ENCODE results near the gene DYNC1I1.
A peak's percentile ranks its signal among the peaks of the same experiment; 100 is the strongest.

DYNC1I1 gene

GRCh38 chr7:95772298-95772770 is at the start of gene DYNC1I1:
TSS of gene DYNC1I1 (plus strand) at chr7:95772554. CDS start at chr7:95804730, 32,176 bp downstream.
- peak; percentile 0 to 18 for DNase-seq (ENCODE audit: low read depth in 2 of 2)

DNA sequence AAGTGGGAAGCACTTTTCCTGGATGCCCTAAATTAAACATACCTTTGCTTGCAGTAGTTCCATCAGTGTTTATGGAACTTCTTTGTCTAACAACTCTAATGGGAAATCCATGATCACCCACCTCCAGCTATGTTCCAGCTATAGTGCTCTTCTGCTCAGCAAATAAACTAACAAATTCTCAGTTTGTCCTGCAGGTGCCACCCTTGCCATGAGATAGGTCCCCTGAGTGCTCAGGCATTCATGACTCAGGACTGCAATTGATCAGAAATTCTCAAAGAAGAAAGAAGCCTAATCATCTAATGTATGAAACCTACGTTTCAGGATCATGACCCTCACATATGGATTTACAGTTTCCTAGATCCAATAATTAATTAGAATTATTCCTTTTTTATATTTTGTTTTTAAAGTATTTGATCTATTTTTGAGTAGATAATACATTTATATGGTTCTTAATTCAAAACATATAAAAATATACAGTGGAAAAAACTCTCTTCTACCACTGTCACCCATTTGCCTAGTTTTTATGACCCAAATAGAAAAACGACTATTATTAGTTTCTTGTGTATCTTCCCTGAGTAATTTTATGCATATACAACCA is 48.7 kb upstream of the DYNC1I1 start:
- DNase-seq (ENCODE audit: low read depth in 2 of 2) = no peak

DNA sequence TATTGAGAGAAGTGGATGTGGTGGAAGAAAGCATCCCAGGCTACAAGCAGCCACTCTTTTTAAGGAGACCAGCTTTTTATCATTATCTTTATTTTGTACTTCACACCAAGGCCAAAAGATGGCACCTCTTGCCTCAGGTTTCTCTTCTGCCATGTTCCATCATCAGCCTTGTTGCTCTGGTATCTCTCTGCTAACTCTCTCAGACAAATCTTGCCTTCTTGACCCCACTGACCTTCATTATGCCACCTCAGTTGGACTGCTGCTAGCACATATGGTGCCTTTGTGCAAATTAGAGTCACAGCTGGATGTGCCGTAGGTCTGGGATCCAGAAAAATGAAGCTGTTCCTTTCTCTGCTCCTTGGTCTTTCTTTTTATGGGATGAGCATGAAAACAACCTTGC is 47.1 kb upstream of the DYNC1I1 start:
- no peak for DNase-seq (ENCODE audit: low read depth in 2 of 2)

DNA sequence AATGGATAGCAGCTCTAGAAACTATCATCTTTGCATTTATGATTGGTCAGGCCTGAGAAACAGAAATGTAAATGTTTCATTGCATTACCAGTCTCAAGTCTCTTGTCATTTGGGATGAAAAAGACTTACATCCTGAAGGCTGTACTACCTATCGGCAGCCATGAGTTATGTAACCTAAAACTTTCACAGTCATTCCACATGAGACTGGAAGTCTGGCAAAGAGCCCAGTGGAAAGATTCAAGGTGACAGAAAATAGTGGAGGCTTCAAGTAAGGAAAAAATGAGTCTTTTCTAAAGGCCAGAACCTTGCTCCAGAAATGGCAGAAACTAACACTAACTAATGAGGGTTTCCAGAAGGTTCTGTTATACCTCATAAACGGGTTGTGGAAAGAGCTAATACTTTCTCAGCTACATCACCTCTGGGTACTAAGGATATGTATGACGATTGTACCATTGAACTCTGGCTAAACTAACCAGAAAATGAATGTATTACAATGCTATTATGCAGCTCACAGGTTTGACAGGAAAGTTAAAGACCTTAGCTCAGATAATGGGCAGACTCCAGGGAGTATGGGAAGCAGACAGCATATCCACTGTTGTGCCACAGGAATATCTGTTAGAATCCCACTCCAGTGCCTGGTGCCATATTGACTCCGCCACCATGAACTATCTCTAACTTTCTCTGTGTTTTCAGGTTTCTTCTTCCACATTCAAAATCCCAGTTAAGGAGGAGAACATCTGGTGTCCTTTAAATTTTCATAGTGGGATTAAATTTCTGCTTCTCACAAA is 41.7 kb upstream of the DYNC1I1 start:
- DNase-seq (ENCODE audit: low read depth in 2 of 2) = no peak

- DNase-seq (ENCODE audit: low read depth in 2 of 2) = no peak
Measured at GRCh38 chr7:95736635-95737034, 35.7 kb upstream of the DYNC1I1 start.

GRCh38 chr7:95737828-95738505 is 34.4 kb upstream of the DYNC1I1 start:
- no peak for DNase-seq (ENCODE audit: low read depth in 2 of 2)

DNA sequence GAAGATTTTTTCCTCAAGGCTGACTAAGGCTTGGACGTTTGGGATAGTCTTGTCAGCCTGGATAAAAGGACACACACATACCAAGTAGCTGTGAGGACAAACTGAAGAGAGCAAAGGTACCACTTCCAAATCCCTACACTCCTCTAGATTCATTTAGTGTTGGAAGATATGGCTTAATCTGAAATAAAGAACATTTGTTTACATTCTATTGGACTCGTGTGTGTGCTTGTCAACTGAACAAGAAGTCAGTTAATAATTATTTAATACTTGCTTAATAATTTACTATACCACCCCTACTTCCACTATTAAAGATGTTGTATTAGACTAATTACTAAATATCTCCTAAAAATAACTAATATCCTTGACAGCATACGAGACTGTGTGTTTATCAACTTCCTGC is 23.3 kb upstream of the DYNC1I1 start:
- no peak for DNase-seq (ENCODE audit: low read depth in 2 of 2)

DNA sequence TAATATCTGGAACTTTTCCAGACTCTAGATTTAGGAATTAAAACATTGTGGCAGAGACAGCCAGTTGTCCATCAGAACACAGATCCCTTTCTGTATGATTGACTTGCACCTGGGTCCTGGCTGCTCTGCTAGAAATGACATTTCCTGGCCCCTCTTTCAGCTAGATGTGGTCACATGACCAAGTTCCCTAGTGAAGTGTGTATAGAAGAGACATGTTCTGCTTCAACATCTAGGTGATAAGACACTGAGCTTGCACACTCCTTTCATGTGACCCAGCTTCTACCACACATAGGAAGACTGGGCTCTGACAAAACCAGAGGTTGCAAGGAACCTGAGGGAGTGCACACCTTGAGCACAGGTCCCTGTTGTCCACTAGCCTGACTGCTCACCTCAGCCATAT is 22.8 kb upstream of the DYNC1I1 start:
- DNase-seq (ENCODE audit: low read depth in 2 of 2) = no peak

- DNase-seq (ENCODE audit: low read depth in 2 of 2) = no peak
Measured at GRCh38 chr7:95753440-95753839, 18.9 kb upstream of the DYNC1I1 start.

- no peak for DNase-seq (ENCODE audit: low read depth in 2 of 2)
Measured at GRCh38 chr7:95755277-95755934, 16.9 kb upstream of the DYNC1I1 start.

GRCh38 chr7:95758187-95758586 is 14.2 kb upstream of the DYNC1I1 start:
- DNase-seq (ENCODE audit: low read depth in 2 of 2) = no peak

DNA sequence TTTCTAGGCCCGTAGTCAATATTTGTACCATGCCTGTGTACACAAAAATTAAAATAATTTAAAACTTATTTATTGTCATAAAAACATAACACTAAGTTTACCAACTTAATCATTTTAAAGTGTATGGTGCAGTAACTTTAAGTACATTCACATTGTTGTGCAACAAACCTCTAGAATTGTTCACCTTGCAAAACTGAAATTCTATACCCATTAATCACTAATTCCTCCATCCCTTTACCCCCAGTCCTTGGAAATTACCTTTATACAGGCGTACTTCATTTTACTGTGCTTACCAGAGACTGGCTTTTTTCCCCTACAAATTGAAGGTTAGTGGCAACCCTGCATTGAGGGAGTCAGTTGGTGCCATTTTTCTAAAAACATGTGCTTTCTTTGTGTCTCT is 6.3 kb upstream of the DYNC1I1 start:
- no peak for DNase-seq (ENCODE audit: low read depth in 2 of 2)

GRCh38 chr7:95766657-95767056 is 5.7 kb upstream of the DYNC1I1 start:
- no peak for DNase-seq (ENCODE audit: low read depth in 2 of 2)

DNA sequence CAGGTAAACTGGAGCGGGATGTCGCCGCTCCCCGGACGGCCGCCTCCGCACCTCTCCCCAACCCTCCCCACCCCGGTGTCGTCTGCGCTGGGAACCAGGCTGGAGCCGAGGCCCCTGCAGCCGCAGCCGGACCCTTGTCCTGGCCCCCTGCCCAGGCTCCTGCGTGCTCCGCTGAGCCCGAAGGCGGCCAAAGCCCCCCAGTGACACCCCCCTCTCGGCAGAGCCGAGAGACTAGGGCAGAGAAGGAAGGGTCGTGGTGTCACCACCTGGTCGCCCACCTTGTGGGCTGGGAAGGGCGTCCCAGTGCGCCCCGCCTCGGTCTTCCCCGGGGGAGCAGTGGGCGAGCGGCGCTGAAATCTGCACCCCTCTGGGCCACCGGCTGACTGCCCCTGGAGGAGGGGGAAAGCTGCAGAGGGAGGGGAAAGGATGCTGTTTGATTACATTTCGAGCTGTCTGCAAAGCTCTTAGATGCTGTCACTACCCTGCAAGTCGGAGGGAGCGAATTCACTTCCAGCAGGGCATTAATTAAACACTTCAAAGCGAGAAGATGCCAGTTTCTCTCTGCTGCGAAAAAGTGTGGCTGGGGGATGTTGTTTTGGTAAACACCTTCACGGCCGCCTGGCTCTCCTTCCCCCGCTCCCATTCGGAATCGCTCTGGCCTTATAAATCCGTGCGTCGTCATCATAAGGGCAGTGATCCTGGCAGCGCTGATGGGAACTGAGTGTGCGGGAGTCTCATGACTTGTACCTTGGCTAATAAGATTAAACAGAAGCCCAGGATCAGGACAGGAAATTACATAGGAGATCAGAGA is 622 bp downstream of the DYNC1I1 start:
- DNase-seq (ENCODE audit: low read depth in 2 of 2) = no peak

GRCh38 chr7:95776561-95777185 is 4.3 kb downstream of the DYNC1I1 start:
- no peak for DNase-seq (ENCODE audit: low read depth in 2 of 2)

DNA sequence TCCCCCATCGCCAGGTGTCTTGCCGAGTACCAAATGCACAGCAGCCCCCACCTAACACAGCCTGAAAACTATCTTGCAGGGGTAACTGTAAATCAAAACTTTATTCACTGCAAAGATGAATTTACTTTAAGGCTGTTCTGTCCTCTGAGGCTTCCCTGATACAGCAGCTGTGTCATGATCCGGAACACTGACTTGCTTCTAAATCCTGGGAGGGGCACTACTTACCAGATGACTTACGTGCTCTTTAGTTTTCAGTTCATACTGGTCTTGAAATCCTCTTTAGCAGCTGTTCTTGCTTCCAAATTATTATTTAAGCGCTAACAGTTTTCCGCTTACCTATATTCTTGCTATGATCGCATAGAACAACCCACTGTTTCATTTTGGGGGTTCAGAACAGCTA is 4.9 kb downstream of the DYNC1I1 start:
- DNase-seq (ENCODE audit: low read depth in 2 of 2) = no peak

DNA sequence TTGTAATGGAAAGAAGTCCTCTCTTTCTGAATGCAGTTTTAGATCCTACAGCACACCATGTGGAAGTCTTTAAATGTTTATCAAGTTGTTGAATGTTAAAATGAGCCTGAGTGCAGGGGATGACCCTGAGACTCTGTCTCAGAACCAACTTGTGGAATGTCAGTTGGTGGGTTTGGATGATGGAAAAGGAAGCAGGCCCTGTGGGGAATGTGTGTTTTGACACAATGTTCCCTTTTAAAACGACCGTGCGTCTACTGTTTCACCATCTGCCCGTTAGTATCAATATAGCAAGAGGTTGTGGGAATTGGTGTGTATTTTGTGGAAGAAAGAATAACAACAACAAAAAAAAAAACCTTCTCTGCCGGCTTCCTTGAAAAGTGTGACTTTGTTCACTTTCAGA is 8.3 kb downstream of the DYNC1I1 start:
- DNase-seq (ENCODE audit: low read depth in 2 of 2) = no peak

- DNase-seq (ENCODE audit: low read depth in 2 of 2) = no peak
Measured at GRCh38 chr7:95781961-95782586, 9.7 kb downstream of the DYNC1I1 start.

DNA sequence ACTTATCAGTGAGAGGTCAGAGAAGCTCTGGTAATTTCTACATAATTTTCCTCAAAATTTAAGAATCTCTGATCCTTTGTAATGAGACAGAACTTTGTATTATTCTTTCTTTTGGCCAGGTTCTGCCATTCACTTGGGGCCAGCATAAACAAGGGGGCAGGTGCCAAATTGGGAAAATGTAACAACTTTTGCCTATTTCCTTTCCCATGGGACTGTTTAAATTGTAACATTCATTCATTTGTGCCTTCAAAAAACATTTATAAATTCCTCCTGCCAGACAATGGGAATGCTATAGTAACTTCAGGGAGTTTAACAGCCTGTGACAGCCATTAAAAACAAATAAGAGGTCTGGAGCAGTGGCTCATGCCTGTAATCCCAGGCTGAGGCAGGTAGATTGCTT is 12.4 kb downstream of the DYNC1I1 start:
- no peak for DNase-seq (ENCODE audit: low read depth in 2 of 2)

GRCh38 chr7:95788258-95788657 is 15.9 kb downstream of the DYNC1I1 start:
- no peak for DNase-seq (ENCODE audit: low read depth in 2 of 2)

- no peak for DNase-seq (ENCODE audit: low read depth in 2 of 2)
Measured at GRCh38 chr7:95788884-95789283, 16.5 kb downstream of the DYNC1I1 start.

All from stimulated activated CD4-positive, alpha-beta T cell treated with anti-CD3 and anti-CD28 coated beads, Interleukin-1b, Interleukin-23, amount 100 ng/mL, for 4 hours (primary cell).